GM12873 (cell line): Measurements from ENCODE around the gene EPN1.

ENCODE experiments used
- TF ChIP-seq, protein P1 (sequence below): IDR thresholded peaks from 2 replicates; pipeline ENCODE4 v1.5.1; 2012; ENCODE audit warnings: low read depth, mild to moderate bottlenecking, moderate library complexity, low read length, control low read depth; ENCODE audit not compliant: insufficient read depth; ENCODE audit errors: missing control alignments

EPN1 gene

DNA sequence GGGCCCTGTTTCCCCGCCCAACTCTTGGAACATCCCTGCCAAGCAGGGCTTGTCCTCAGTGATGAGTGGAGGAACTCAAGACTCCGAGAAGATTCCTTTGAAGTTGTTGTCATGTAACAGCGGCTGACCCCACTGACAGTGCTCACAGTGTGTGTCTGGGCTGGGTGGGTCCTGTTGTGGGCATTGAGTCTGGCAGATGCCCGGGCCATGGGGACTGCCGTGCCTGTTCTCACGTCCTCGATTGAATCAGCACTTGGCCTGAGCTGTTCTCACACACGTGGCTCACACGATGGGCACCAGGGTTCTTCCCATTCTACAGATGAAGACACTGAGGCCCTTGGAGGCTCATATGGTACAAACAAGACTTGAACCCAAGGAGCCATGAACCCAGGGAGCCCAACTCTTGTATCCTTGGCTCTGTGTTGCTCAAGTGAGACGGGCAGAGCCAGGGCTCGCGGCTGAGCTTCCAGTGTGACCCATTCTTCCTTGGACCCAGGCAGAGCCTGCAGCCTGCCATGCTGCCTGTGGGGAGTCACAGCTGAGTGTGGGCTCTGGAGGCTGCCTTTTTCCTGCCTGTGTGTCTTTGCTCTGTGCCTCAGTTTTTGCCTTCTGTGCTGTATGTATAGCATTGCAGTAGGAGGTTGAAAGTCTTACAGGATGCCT is 8.6 kb upstream of the EPN1 start:
- TF ChIP-seq, protein P1, sequence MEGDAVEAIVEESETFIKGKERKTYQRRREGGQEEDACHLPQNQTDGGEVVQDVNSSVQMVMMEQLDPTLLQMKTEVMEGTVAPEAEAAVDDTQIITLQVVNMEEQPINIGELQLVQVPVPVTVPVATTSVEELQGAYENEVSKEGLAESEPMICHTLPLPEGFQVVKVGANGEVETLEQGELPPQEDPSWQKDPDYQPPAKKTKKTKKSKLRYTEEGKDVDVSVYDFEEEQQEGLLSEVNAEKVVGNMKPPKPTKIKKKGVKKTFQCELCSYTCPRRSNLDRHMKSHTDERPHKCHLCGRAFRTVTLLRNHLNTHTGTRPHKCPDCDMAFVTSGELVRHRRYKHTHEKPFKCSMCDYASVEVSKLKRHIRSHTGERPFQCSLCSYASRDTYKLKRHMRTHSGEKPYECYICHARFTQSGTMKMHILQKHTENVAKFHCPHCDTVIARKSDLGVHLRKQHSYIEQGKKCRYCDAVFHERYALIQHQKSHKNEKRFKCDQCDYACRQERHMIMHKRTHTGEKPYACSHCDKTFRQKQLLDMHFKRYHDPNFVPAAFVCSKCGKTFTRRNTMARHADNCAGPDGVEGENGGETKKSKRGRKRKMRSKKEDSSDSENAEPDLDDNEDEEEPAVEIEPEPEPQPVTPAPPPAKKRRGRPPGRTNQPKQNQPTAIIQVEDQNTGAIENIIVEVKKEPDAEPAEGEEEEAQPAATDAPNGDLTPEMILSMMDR, result no peak

DNA sequence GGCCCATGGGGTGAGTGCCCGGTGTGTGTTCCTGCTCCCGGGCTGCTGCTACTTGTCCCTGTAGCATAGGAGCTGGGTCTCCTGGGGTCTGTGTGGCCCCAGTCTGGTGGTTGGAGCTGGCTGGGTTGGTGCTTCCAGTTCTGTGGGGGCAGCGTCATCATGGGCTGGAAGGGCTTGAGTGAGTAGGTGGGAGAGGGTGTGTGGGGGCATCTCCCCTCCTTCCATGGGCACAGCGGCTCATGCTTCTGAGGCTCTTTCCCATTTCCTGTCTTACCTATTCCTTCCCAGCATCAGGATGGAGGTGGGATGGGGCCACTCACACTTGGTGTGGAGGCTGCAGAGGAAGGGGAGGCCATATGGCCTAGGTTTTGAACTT is 8.0 kb upstream of the EPN1 start:
- TF ChIP-seq, protein P1, result no peak

- TF ChIP-seq, protein P1, result no peak
These were observed 7.5 kb upstream of the EPN1 start for GRCh38 chr19:55667511-55667910.

GRCh38 chr19:55667958-55668357 is 7.1 kb upstream of the EPN1 start:
- TF ChIP-seq, protein P1, result no peak

GRCh38 chr19:55668603-55669348 is 6.2 kb upstream of the EPN1 start:
- TF ChIP-seq, protein P1, result no peak

DNA sequence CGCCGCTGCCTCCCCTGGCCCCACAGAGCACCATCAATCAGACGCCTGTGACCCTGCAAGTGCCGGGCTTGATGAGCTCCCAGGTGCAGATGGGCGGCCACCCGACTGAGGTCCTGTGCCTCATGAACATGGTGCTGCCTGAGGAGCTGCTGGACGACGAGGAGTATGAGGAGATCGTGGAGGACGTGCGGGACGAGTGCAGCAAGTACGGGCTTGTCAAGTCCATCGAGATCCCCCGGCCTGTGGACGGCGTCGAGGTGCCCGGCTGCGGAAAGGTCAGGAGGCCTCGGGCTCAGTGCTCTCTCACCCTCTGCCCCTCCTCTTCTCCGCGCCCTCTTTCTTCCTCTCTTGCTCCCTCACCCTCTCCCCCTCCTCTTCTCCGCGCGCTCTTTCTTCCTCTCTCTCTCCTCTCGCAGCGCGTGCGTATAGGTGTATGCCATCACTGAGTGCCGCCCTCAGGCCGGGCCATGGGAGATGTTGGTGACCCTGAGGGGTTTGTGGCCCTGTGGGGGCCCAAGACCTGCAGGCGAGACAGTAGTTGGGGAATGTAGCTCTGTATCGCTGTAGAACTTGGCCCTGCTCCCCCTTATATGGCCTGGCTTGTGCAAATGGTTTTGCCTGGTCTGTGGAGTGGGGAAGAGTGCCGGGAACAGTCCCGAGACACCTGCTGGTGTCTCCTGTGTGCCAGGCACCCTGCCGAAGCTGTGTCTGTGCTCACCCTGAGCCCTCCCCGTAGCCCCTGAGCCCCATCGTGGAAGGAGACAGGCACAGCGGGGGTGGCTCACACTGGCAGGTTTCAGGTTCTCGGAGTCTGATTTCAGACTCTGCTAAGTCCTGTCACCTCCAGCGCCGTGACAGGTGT is 5.4 kb upstream of the EPN1 start:
- TF ChIP-seq, protein P1, result no peak
